Activated B cell treated with CpG ODN at 0.5 μM for 24 hours (primary cell): ENCODE measurements around the gene SLF2. TPM values are rescaled to one million over a fixed set of nuclear protein-coding genes. Genes with fewer than 3 reads are reported as not detected.

ENCODE experiments used
- ATAC-seq: fragments of 200-7000 bp; cut with Tn5 transposase; one replicate; pipeline ENCODE4 v1.10.0; 2021; ENCODE audit warnings: low read depth, mild to moderate bottlenecking, moderate library complexity
- CTCF ChIA-PET: fragments of 350-600 bp; sonication (Branson Sonifier 250); formaldehyde crosslinking; loops from one replicate; lab custom pipeline; 2021; ENCODE audit warnings: antibody characterized with exemption; lab: Charles Lee
- POLR2A ChIA-PET: fragments of 350-600 bp; sonication (Branson Sonifier 250); formaldehyde crosslinking; loops from one replicate; lab custom pipeline; 2021; ENCODE audit warnings: antibody characterized with exemption; lab: Charles Lee
- DNase-seq: peaks from one replicate; pipeline ENCODE4 v3.0.0; 2022
- H3K27ac Mint-ChIP-seq: one replicate; pipeline ENCODE4 v1.8.0; 2020; ENCODE audit warnings: mixed read lengths
- H3K27me3 Mint-ChIP-seq: one replicate; pipeline ENCODE4 v1.8.0; 2021; ENCODE audit warnings: mixed read lengths
- H3K36me3 Mint-ChIP-seq: one replicate; pipeline ENCODE4 v1.8.0; 2021; ENCODE audit warnings: low read depth, mixed read lengths
- H3K4me1 Mint-ChIP-seq: one replicate; pipeline ENCODE4 v1.8.0; 2021; ENCODE audit warnings: mixed read lengths
- H3K4me3 Mint-ChIP-seq: one replicate; pipeline ENCODE4 v1.8.0; 2020; ENCODE audit warnings: mild to moderate bottlenecking, mixed read lengths
- H3K9me3 Mint-ChIP-seq: one replicate; pipeline ENCODE4 v1.8.0; 2020; ENCODE audit warnings: mixed read lengths
- CTCF ChIP-seq: fragments of 200-600 bp; IDR thresholded peaks from one replicate; pipeline ENCODE4 v1.8.0; 2022; ENCODE audit warnings: antibody characterized with exemption, mild to moderate bottlenecking
- intact Hi-C: fragments of 100-400 bp; cut with micrococcal nuclease; formaldehyde crosslinking; loops from one replicate; pipeline ENCODE4 v1.15.1; 2024
- total RNA-seq: library from RNA; stranded (reverse); gene quantifications from 2 replicates; pipeline ENCODE4 v1.2.3, GENCODE V29; 2022

The SLF2 gene
- total RNA-seq, 1 donor from 2014 or later, result 35.5 TPM

DNA sequence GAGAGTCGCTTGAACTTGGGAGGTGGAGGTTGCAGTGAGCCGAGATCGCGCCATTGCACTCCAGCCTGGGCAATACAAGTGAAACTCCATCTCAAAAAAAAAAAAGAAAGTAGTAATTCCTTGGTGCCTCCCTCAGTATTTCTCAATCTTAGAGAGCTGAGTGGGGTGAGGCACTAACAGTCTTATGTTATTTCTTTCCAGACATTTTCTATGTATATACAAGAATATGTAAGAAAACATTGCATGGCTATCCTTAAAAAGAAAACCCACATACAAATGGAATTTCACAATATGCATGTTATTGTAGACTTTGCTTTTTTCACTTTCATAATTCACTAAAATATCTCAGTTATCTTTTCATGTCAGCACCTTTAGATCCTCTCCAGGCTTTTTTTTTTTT is 13.6 kb upstream of the SLF2 start:
- intact Hi-C loops, result no loop called here
- Mint-ChIP-seq H3K27ac (no peak overlapping the region), H3K4me1 (peaks cover 16% of the 10 kb centered on the region), H3K27me3 (peaks cover 21% of the 10 kb centered on the region), H3K36me3 (no peaks in the 10 kb centered on the region), H3K4me3 (no peak overlapping the region), H3K9me3 (no peaks in the 10 kb centered on the region)
- ATAC-seq (no peak), DNase-seq (no peak)
- CTCF ChIA-PET, result no interaction called here
- POLR2A ChIA-PET, result interaction anchor here (0.6 kb wide), 1 partner anchor 10 kb away, joined by 3 read pairs; no protein-coding TSS in a partner anchor
- no peak for TF ChIP-seq CTCF

DNA sequence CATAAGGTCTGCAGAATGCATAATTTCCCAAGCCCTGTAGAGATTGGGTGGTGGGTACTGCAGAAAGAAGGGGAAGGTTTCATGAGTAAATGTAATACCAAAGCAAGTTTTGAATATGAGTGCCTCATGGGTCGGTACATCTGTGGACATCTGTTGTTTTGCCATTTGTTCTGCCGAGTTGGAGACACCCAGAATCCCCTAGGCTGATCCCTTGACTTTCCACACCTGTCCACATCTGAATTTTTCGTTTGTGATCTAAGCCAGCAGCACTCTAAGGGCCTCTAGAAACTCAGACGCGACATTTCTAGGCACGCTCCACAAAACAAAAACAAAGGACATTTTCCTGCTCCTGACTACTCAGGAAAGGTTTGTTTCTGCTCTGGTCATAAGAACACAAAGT is 11.7 kb upstream of the SLF2 start:
- intact Hi-C loops, result no loop called here
- no peaks in the 10 kb centered on the region for H3K36me3 Mint-ChIP-seq
- no peak for TF ChIP-seq CTCF
- ChIA-PET POLR2A (no interaction called here), CTCF (no interaction called here)
- H3K9me3 Mint-ChIP-seq, result no peaks in the 10 kb centered on the region
- H3K27ac Mint-ChIP-seq, result no peak overlapping the region
- no peak for ATAC-seq
- no peak for DNase-seq
- H3K4me1 Mint-ChIP-seq, result peaks cover 1% of the 10 kb centered on the region
- peaks cover 21% of the 10 kb centered on the region for H3K27me3 Mint-ChIP-seq
- H3K4me3 Mint-ChIP-seq, result no peak overlapping the region

GRCh38 chr10:100902622-100903021 is 10.1 kb upstream of the SLF2 start:
- H3K36me3 Mint-ChIP-seq, result no peaks in the 10 kb centered on the region
- intact Hi-C loops, result no loop called here
- ChIA-PET POLR2A (no interaction called here), CTCF (no interaction called here)
- H3K4me1 Mint-ChIP-seq, result no peaks in the 10 kb centered on the region
- ATAC-seq, result no peak
- H3K27me3 Mint-ChIP-seq, result peaks cover 21% of the 10 kb centered on the region
- H3K27ac Mint-ChIP-seq, result no peak overlapping the region
- H3K4me3 Mint-ChIP-seq, result no peak overlapping the region
- TF ChIP-seq CTCF, result no peak
- H3K9me3 Mint-ChIP-seq, result no peaks in the 10 kb centered on the region
- DNase-seq, result no peak

DNA sequence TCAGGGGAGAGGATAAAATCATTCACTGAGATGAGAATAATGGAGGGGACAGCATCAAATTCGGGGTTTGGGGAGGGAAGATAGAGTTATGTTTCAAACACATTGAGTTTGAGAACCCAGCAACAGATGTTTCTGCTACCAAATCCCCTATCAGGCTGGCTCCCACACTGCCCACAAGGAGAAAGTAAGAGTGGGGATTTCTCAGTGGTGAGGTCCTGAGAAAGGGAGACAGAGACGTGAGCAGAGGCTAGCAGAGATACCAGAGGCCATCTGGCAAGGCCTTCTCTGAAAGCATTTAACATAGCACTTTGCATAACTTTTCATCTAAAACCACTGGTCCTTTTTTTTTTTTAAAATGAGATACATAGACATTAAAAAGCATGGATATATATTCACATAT is 7.8 kb upstream of the SLF2 start:
- POLR2A ChIA-PET, result no interaction called here
- Mint-ChIP-seq H3K27ac (no peak overlapping the region), H3K9me3 (no peaks in the 10 kb centered on the region), H3K27me3 (peaks cover 17% of the 10 kb centered on the region), H3K4me1 (no peaks in the 10 kb centered on the region), H3K4me3 (no peak overlapping the region), H3K36me3 (no peaks in the 10 kb centered on the region)
- ATAC-seq, result no peak
- intact Hi-C loops, result no loop called here
- no peak for TF ChIP-seq CTCF
- DNase-seq, result no peak
- CTCF ChIA-PET, result no interaction called here

- Mint-ChIP-seq H3K9me3 (no peaks in the 10 kb centered on the region), H3K36me3 (no peaks in the 10 kb centered on the region), H3K27ac (no peak overlapping the region), H3K27me3 (peaks cover 5% of the 10 kb centered on the region), H3K4me3 (no peak overlapping the region), H3K4me1 (peaks cover 6% of the 10 kb centered on the region)
- CTCF ChIA-PET, result no interaction called here
- intact Hi-C loops, result no loop called here
- DNase-seq, result no peak
- ATAC-seq, result no peak
- POLR2A ChIA-PET, result interaction anchor here (0.7 kb wide), 1 partner anchor 1807 kb away, joined by 4 read pairs; the partner anchor contains the start of genes ARL3 and SFXN2
- no peak for TF ChIP-seq CTCF
Observed at GRCh38 chr10:100907175-100907574, 5.6 kb upstream of the SLF2 start.
